SK-N-SH treated with all-trans-retinoic acid at 6 μM for 48 hours (cell line): ENCODE results near the gene STARD5.

Experiments
- ARNTL ChIP-seq: fragments of 450-650 bp; formaldehyde crosslinking; IDR thresholded peaks from 2 replicates; pipeline ENCODE4 v1.5.0; 2020; ENCODE audit warnings: low read depth, mild to moderate bottlenecking, moderate library complexity, borderline replicate concordance
- CSRNP3 ChIP-seq: fragments of 250-450 bp; sonication (Bioruptor Pico); IDR thresholded peaks from 2 replicates; pipeline ENCODE4 v1.5.1; 2021; ENCODE audit warnings: mild to moderate bottlenecking, moderate library complexity
- ESRRG ChIP-seq: fragments of 250-450 bp; sonication (Bioruptor Pico); IDR thresholded peaks from 2 replicates; pipeline ENCODE4 v1.6.1; 2021; ENCODE audit warnings: mild to moderate bottlenecking
- GLIS3 ChIP-seq: fragments of 250-450 bp; sonication (Bioruptor Pico); IDR thresholded peaks from 2 replicates; pipeline ENCODE4 v1.5.0; 2020; ENCODE audit warnings: mild to moderate bottlenecking, moderate library complexity
- PATZ1 ChIP-seq: fragments of 250-450 bp; sonication (Bioruptor Pico); IDR thresholded peaks from 2 replicates; pipeline ENCODE4 v1.8.0; 2020; ENCODE audit warnings: mild to moderate bottlenecking, moderate library complexity, borderline replicate concordance
- TOX ChIP-seq: fragments of 250-450 bp; sonication (Bioruptor Pico); IDR thresholded peaks from 2 replicates; pipeline ENCODE4 v1.8.0; 2021; ENCODE audit warnings: mild to moderate bottlenecking, moderate library complexity, borderline replicate concordance
- ZFP3 ChIP-seq: fragments of 250-450 bp; sonication (Bioruptor Pico); IDR thresholded peaks from 2 replicates; pipeline ENCODE4 v1.5.0; 2020; ENCODE audit warnings: mild to moderate bottlenecking, moderate library complexity
- ZNF70 ChIP-seq: fragments of 450-650 bp; formaldehyde crosslinking; IDR thresholded peaks from 2 replicates; pipeline ENCODE4 v1.5.0; 2020; ENCODE audit warnings: mild to moderate bottlenecking, moderate library complexity
- ZNF8 ChIP-seq: fragments of 450-650 bp; formaldehyde crosslinking; IDR thresholded peaks from 2 replicates; pipeline ENCODE4 v1.5.0; 2020; ENCODE audit warnings: mild to moderate bottlenecking, moderate library complexity
- TF ChIP-seq, protein P1 (sequence below): fragments of 250-450 bp; sonication (Bioruptor Pico); IDR thresholded peaks from 2 replicates; pipeline ENCODE4 v1.5.1; 2020; ENCODE audit warnings: low read depth, mild to moderate bottlenecking, moderate library complexity

DNA sequence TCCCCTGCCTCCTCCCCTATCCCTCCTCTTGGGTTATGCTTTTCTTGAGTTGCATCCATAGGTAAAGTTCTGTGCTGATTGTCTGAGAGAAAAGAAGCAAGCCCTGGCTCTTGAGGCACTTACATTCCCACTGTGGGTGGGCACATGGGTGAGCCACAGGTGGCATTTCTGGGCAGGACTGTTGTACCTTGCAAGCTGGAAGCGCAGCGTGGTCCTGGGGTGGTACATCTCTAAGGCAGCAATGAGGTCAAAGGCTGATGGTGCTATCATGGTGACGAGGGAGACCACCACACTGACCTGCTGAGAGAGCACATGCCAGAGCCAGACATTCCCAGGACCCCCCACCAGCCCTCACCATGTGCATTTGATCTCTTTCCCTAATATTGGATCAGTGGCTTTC lies 25.3 kb upstream of the STARD5 start:
- TF ChIP-seq ZFP3 (CRISPR knock-in tag) (no peak), ESRRG (CRISPR knock-in tag) (no peak), PATZ1 (CRISPR knock-in tag) (no peak), ARNTL (CRISPR knock-in tag) (no peak), CSRNP3 (CRISPR knock-in tag) (no peak), GLIS3 (no peak), TOX (no peak), ZNF8 (no peak), ZNF70 (CRISPR knock-in tag) (no peak)
- TF ChIP-seq, protein P1, sequence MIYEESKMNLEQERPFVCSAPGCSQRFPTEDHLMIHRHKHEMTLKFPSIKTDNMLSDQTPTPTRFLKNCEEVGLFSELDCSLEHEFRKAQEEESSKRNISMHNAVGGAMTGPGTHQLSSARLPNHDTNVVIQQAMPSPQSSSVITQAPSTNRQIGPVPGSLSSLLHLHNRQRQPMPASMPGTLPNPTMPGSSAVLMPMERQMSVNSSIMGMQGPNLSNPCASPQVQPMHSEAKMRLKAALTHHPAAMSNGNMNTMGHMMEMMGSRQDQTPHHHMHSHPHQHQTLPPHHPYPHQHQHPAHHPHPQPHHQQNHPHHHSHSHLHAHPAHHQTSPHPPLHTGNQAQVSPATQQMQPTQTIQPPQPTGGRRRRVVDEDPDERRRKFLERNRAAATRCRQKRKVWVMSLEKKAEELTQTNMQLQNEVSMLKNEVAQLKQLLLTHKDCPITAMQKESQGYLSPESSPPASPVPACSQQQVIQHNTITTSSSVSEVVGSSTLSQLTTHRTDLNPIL (CRISPR knock-in tag): no peak
